Raji (cell line): ENCODE data around the gene NSD1.

ENCODE experiments used
- POLR2A ChIP-seq: IDR thresholded peaks from 2 replicates; pipeline ENCODE4 v1.6.1; 2011; ENCODE audit warnings: low read depth, low read length, control low read depth; ENCODE audit not compliant: insufficient read depth

Gene NSD1

GRCh38 chr5:177094224-177095087 is 39.1 kb upstream of the NSD1 start:
- no peak for TF ChIP-seq POLR2A

- no peak for TF ChIP-seq POLR2A
Measured at GRCh38 chr5:177095088-177095669, 38.4 kb upstream of the NSD1 start.

DNA sequence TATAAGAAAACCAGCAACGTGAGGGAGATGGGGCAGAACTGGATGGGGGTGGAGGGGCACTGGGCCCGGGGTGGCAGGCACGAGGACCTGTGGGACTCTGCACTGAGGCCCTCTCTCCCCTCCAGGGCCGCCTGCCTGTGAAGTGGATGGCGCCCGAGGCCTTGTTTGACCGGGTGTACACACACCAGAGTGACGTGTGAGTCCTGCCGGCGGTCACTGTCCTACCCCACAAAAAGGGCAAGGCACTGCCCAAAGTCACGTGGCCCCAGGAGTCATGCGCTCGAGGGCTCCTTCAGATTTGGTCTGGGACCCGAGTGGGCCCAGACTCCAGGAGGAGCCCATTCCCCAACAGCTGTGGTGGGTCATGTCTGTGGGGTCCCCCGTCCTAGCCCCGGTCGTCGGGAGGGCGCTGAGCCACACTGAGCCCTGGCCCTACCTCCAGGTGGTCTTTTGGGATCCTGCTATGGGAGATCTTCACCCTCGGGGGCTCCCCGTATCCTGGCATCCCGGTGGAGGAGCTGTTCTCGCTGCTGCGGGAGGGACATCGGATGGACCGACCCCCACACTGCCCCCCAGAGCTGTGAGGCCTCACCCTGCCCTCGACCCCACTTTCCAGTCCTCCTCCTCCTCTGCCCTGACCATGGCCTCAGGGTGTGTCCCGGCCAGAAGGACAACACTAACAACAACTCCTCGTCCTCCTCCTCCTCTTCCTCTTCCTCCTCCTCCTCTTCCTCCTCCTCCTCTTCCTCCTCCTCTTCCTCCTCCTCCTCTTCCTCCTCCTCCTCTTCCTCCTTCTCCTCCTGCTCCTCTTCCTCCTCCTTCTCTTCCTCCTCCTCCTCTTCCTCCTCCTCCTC is 37.2 kb upstream of the NSD1 start:
- no peak for TF ChIP-seq POLR2A

DNA sequence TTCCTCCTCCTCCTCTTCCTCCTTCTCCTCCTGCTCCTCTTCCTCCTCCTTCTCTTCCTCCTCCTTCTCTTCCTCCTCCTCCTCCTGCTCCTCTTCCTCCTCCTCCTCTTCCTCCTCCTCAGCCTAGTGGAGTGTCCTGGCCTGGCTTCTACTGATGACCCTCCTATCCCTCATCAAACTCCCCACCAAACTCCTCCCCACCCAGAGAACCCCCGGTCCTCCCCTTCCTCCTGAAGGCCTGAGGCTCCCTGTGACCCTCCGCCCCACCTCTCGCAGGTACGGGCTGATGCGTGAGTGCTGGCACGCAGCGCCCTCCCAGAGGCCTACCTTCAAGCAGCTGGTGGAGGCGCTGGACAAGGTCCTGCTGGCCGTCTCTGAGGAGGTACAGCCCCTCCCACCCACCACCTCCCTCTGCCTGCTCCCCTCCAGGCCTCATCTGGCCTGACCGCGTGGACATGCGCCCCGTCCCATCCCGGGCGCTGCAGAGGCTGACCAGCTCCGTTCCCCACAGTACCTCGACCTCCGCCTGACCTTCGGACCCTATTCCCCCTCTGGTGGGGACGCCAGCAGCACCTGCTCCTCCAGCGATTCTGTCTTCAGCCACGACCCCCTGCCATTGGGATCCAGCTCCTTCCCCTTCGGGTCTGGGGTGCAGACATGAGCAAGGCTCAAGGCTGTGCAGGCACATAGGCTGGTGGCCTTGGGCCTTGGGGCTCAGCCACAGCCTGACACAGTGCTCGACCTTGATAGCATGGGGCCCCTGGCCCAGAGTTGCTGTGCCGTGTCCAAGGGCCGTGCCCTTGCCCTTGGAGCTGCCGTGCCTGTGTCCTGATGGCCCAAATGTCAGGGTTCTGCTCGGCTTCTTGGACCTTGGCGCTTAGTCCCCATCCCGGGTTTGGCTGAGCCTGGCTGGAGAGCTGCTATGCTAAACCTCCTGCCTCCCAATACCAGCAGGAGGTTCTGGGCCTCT is 36.3 kb upstream of the NSD1 start:
- TF ChIP-seq POLR2A = no peak

DNA sequence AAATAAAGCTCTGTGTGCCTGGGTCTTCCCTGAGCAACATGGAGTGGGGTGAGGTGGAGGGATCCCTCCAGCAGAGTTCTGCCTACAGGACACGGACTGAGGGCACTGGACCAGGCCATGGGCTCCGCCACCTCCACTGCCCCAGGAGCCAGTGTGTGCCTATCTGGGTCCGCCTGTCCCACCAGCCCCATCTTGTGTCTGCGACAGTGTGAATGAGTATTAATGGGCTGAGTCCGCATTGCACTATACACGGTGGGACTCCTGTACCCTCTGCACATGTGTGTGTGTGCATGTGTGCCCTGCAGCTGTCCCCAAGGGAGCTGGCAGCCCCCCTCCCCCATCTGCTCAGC is 35.5 kb upstream of the NSD1 start:
- TF ChIP-seq POLR2A = no peak

DNA sequence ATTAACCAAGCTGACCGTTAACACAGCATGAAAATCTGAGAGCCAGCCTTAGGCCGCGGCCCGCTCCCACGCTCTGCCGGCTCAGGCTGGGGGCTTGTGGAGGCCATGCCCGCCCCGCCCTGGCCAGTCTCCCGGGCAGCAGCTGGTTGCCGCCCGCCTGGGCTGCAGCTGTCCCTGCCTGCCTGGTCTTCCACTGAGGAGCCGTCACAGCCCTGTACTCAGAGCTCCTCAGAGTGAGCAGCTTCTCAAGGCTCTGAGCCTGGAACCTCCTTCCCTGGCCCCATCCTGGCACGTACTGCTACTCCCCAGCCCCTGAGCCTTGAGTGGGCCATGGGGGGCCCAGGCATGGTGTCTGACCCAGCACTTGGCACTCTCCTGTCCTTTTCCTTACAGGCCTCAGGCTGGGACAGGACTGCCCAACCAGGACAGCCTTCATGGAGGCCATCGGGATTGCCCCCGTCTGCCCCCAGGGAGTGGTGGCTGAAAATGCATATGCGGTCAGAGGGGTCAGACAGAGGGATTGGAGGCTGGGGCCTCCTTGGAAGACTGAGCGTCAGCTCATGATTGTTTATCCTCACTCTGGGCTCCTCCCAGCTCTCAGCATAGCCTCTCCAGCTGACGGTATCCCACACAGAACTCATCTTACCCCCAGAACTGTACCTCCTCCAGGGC is 35.0 kb upstream of the NSD1 start:
- TF ChIP-seq POLR2A = no peak

GRCh38 chr5:177099422-177100093 is 34.0 kb upstream of the NSD1 start:
- no peak for TF ChIP-seq POLR2A

DNA sequence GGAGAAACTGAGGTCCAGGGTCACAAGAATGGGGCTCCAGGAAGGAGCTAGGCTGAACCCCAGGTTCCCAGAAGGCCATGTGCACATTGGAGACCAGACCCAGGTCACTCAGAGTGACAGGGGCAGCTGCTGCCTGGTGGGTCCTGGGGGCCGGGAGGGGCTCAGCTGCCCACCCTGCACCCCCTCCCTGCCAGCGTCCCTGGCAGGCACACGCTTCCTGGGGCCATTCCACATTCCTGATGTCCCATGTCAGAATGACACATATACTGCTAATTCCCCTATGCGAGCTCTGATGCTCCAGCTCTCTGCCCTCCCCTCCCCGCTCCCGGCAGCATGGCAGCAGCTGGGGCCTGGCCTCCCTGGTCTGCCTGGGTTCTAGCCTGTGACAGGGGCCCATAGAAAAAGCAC is 32.9 kb upstream of the NSD1 start:
- no peak for TF ChIP-seq POLR2A

DNA sequence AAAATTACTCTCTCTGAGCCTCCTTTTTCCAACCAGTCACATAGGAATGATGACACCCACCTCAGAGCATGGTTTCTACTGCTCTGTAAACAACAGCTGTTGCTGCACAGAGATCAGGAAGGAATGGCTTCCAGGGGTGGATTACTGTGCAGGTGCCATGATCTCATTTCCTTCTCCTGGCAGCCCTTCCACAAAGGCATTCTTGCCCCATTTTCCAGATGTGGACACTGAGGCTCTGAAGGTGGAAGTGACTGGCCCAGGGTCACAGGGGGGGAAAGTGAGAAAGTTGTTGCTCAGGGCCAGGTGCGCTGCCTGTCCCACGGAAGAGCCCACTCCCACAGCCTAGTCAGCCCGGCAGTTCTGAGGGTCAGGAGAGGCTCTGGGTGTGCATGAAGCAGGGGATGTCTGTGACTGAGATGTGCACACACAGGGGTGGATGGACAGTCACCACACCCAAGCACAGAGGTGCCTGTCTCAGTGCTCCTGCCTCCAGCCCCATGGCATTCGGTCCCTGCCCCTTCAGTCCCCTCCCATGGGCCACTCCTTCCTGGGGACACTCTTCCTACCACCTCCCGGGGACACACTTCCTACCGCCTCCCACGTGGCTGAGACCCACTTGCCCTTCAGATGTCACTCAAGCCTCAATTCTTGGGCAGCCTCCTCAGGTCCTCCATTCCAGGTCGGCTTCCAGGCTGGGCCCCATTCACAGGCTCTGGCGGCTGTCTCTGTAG is 29.9 kb upstream of the NSD1 start:
- TF ChIP-seq POLR2A = no peak

DNA sequence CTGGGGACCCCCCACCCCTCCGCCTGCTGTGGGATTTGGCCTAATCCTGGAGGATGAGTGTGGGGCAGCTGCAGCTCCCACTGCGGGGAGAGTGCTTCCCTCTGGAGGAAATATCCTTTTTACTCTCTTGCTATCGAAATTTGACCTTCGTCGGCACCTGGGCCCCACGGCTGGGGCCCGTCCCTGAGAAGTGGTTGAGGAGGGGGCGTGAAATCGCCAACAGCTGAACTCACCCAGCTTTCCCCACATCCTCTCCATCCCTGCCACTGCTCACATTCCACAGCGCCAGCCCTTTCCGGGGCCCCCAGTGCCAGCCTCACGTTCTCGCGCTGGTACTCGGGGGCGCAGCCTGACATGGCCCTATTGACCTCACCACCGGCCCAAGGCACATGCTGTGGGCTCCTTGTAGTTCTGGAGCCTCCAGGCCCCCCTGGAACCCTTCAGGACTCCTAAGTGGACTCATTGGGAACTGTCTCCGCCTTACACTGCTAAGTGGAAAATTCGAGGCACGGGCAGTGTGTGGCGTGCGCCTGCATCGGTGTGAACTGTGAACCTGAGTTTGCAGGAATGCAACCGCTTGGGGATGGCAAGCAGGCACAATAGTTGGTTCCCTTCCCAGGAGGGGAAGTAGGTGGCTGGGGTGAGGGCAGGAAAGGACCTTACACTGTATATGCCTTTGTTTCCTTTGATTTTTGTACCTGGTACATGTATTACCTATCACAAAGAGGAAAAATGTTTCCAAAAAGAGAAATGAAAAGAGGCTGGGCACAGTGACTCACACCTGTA is 27.7 kb upstream of the NSD1 start:
- TF ChIP-seq POLR2A = no peak

- no peak for TF ChIP-seq POLR2A
Measured at GRCh38 chr5:177107159-177107558, 26.4 kb upstream of the NSD1 start.

- TF ChIP-seq POLR2A = no peak
Measured at GRCh38 chr5:177109810-177110209, 23.8 kb upstream of the NSD1 start.
